ENCODE data around the gene TGFBR1. TPM values are rescaled to one million over a fixed set of nuclear protein-coding genes. Genes with fewer than 3 reads are reported as not detected.

Gene TGFBR1
- total RNA-seq, 1 donor from 2014 or later = 206 TPM

- Mint-ChIP-seq H3K4me1 (ENCODE audit: unreplicated experiment) (peaks cover 58% of the 10 kb centered on the region), H3K4me3 (ENCODE audit: unreplicated experiment) (no peak overlapping the region)
Measured at GRCh38 chr9:99071313-99072039, 33.4 kb upstream of the TGFBR1 start.

DNA sequence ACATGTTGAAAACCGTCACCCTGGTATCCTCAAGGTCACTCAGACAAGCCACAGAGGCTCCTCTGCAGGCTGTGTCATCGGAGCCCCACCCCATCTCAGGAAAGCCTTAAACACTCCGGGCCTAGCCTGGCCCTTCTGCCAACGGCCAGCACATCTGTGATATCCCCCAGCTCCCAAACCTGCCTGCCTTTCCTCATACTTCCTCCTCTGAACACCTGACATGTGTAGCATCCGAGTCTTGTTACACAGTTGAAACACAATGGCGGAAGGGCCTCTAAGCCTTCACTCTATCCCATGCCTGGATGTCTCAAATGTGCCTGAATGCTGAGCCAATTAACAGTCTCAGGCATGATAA, 32.9 kb upstream of the TGFBR1 start:
- Mint-ChIP-seq H3K27me3 (ENCODE audit: unreplicated experiment) (peaks cover 2% of the 10 kb centered on the region), H3K9me3 (ENCODE audit: unreplicated experiment) (no peaks in the 10 kb centered on the region), H3K27ac (ENCODE audit: unreplicated experiment) (peak overlapping the region; percentile 95), H3K36me3 (ENCODE audit: low read depth, unreplicated experiment) (peaks cover 16% of the 10 kb centered on the region), H3K4me1 (ENCODE audit: unreplicated experiment) (peaks cover 64% of the 10 kb centered on the region), H3K4me3 (ENCODE audit: unreplicated experiment) (no peak overlapping the region)
- DNase-seq (ENCODE audit: low spot score) = no peak
- no peak for TF ChIP-seq CTCF (IDR thresholded peaks at IDR 0.05; ENCODE audit: unreplicated experiment)

More at GRCh38 chr9:99071313-99072039, 33.4 kb upstream of the TGFBR1 start:
- peak overlapping the region; percentile 95 for H3K27ac Mint-ChIP-seq (ENCODE audit: unreplicated experiment)
- no peak for TF ChIP-seq CTCF (IDR thresholded peaks at IDR 0.05; ENCODE audit: unreplicated experiment)
- H3K9me3 Mint-ChIP-seq (ENCODE audit: unreplicated experiment) = no peaks in the 10 kb centered on the region
- DNase-seq (ENCODE audit: low spot score) = peak; percentile 29
- peaks cover 19% of the 10 kb centered on the region for H3K36me3 Mint-ChIP-seq (ENCODE audit: low read depth, unreplicated experiment)
- peaks cover 2% of the 10 kb centered on the region for H3K27me3 Mint-ChIP-seq (ENCODE audit: unreplicated experiment)

- DNase-seq (ENCODE audit: low spot score) = no peak
- Mint-ChIP-seq H3K4me1 (ENCODE audit: unreplicated experiment) (peaks cover 72% of the 10 kb centered on the region), H3K9me3 (ENCODE audit: unreplicated experiment) (no peaks in the 10 kb centered on the region), H3K4me3 (ENCODE audit: unreplicated experiment) (peak overlapping the region; percentile 14), H3K27me3 (ENCODE audit: unreplicated experiment) (peaks cover 2% of the 10 kb centered on the region), H3K27ac (ENCODE audit: unreplicated experiment) (peak overlapping the region; percentile 75), H3K36me3 (ENCODE audit: low read depth, unreplicated experiment) (peaks cover 11% of the 10 kb centered on the region)
- TF ChIP-seq CTCF (IDR thresholded peaks at IDR 0.05; ENCODE audit: unreplicated experiment) = no peak
Measured at GRCh38 chr9:99073347-99073746, 31.6 kb upstream of the TGFBR1 start.

GRCh38 chr9:99073985-99074901, 30.7 kb upstream of the TGFBR1 start:
- H3K36me3 Mint-ChIP-seq (ENCODE audit: low read depth, unreplicated experiment) = peaks cover 12% of the 10 kb centered on the region
- no peak for TF ChIP-seq CTCF (IDR thresholded peaks at IDR 0.05; ENCODE audit: unreplicated experiment)
- peak overlapping the region; percentile 28 for H3K27ac Mint-ChIP-seq (ENCODE audit: unreplicated experiment)
- H3K4me3 Mint-ChIP-seq (ENCODE audit: unreplicated experiment) = no peak overlapping the region
- peaks cover 72% of the 10 kb centered on the region for H3K4me1 Mint-ChIP-seq (ENCODE audit: unreplicated experiment)
- peaks cover 2% of the 10 kb centered on the region for H3K27me3 Mint-ChIP-seq (ENCODE audit: unreplicated experiment)
- DNase-seq (ENCODE audit: low spot score) = no peak
- no peaks in the 10 kb centered on the region for H3K9me3 Mint-ChIP-seq (ENCODE audit: unreplicated experiment)

DNA sequence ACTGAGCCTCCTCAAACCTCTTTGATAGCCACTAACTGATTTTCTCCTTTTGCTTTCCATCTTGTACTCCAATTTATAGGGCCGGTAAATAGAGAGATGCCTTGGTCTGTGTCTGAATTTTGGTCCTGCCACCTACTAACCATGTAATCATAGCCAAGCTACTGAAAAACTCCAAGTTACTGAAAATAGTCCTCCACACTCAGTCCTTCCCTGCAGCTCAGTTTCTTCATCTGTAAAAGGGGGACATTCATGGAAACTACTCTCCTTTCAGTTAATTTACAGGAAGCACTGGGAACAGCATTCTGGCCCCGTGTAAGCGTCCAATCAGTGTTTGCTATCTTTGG, 30.0 kb upstream of the TGFBR1 start:
- H3K9me3 Mint-ChIP-seq (ENCODE audit: unreplicated experiment) = no peaks in the 10 kb centered on the region
- H3K4me3 Mint-ChIP-seq (ENCODE audit: unreplicated experiment) = no peak overlapping the region
- no peak for TF ChIP-seq CTCF (IDR thresholded peaks at IDR 0.05; ENCODE audit: unreplicated experiment)
- peaks cover 77% of the 10 kb centered on the region for H3K4me1 Mint-ChIP-seq (ENCODE audit: unreplicated experiment)
- no peak for DNase-seq (ENCODE audit: low spot score)
- peaks cover 2% of the 10 kb centered on the region for H3K27me3 Mint-ChIP-seq (ENCODE audit: unreplicated experiment)
- H3K27ac Mint-ChIP-seq (ENCODE audit: unreplicated experiment) = no peak overlapping the region
- peaks cover 12% of the 10 kb centered on the region for H3K36me3 Mint-ChIP-seq (ENCODE audit: low read depth, unreplicated experiment)
